HCT116 (cell line): Measurements from ENCODE around the gene LYPD4.

Source experiments
- ELF1 ChIP-seq: IDR thresholded peaks from 2 replicates; pipeline ENCODE4 v1.6.1; 2012; ENCODE audit warnings: low read depth, borderline replicate concordance
- EZH2 ChIP-seq: fragments of 200-600 bp; sonication (generic); IDR thresholded peaks from 2 replicates; pipeline ENCODE4 v1.6.1; 2017; ENCODE audit warnings: antibody characterized with exemption, mixed run types
- SIN3A ChIP-seq: IDR thresholded peaks from 2 replicates; pipeline ENCODE4 v1.6.1; 2012; ENCODE audit warnings: low read depth
- YY1 ChIP-seq: IDR thresholded peaks from 2 replicates; pipeline ENCODE4 v1.6.1; 2011; ENCODE audit warnings: low read length, low read depth, moderate library complexity, mild to moderate bottlenecking; ENCODE audit not compliant: insufficient replicate concordance; ENCODE audit errors: extremely low read depth
- TF ChIP-seq, protein P1 (sequence below): IDR thresholded peaks from 2 replicates; pipeline ENCODE4 v1.6.1; 2012; ENCODE audit warnings: low read depth
- TF ChIP-seq, protein P2 (sequence below), 3 experiments: fragments of 200-600 bp in 1 of 3; sonication (generic) in 1 of 3; IDR thresholded peaks in 2 of 3; conservative IDR thresholded peaks in 1 of 3; 2 replicates each; pipeline ENCODE4 v1.5.1; 2012 to 2017; ENCODE audit warnings: low read depth in 2 of 3, low read length in 2 of 3, antibody characterized with exemption in 1 of 3, borderline replicate concordance in 1 of 3, control low read depth in 1 of 3, mild to moderate bottlenecking in 1 of 3, mixed read lengths in 1 of 3, mixed run types in 1 of 3, moderate library complexity in 1 of 3; ENCODE audit not compliant: insufficient read depth in 1 of 3
- TF ChIP-seq, protein P3 (sequence below): IDR thresholded peaks from 2 replicates; pipeline ENCODE4 v1.6.1; 2012

DNA sequence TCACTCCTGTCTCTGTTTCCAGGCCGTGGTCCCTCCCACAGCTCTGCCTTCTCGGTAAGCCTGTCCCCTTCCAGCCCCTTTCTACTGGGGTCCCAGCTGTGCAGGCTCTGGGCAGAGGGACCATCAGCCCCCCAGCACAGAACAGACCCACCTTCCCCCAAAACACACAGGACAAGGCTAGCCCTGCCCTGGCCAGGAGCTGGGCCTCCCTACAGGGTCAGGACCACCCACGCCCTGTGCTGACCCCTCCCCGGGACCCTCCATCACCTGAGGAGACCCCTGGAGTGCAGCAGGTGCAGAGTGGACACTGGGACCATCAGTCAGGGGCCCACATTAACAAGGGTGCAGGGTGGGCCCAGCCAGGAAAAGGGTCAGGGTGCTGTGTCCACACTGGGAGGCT lies 34.2 kb downstream of the LYPD4 start:
- TF ChIP-seq, protein P1, sequence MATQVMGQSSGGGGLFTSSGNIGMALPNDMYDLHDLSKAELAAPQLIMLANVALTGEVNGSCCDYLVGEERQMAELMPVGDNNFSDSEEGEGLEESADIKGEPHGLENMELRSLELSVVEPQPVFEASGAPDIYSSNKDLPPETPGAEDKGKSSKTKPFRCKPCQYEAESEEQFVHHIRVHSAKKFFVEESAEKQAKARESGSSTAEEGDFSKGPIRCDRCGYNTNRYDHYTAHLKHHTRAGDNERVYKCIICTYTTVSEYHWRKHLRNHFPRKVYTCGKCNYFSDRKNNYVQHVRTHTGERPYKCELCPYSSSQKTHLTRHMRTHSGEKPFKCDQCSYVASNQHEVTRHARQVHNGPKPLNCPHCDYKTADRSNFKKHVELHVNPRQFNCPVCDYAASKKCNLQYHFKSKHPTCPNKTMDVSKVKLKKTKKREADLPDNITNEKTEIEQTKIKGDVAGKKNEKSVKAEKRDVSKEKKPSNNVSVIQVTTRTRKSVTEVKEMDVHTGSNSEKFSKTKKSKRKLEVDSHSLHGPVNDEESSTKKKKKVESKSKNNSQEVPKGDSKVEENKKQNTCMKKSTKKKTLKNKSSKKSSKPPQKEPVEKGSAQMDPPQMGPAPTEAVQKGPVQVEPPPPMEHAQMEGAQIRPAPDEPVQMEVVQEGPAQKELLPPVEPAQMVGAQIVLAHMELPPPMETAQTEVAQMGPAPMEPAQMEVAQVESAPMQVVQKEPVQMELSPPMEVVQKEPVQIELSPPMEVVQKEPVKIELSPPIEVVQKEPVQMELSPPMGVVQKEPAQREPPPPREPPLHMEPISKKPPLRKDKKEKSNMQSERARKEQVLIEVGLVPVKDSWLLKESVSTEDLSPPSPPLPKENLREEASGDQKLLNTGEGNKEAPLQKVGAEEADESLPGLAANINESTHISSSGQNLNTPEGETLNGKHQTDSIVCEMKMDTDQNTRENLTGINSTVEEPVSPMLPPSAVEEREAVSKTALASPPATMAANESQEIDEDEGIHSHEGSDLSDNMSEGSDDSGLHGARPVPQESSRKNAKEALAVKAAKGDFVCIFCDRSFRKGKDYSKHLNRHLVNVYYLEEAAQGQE = no peak
- TF ChIP-seq, protein P2, sequence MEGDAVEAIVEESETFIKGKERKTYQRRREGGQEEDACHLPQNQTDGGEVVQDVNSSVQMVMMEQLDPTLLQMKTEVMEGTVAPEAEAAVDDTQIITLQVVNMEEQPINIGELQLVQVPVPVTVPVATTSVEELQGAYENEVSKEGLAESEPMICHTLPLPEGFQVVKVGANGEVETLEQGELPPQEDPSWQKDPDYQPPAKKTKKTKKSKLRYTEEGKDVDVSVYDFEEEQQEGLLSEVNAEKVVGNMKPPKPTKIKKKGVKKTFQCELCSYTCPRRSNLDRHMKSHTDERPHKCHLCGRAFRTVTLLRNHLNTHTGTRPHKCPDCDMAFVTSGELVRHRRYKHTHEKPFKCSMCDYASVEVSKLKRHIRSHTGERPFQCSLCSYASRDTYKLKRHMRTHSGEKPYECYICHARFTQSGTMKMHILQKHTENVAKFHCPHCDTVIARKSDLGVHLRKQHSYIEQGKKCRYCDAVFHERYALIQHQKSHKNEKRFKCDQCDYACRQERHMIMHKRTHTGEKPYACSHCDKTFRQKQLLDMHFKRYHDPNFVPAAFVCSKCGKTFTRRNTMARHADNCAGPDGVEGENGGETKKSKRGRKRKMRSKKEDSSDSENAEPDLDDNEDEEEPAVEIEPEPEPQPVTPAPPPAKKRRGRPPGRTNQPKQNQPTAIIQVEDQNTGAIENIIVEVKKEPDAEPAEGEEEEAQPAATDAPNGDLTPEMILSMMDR (IDR thresholded peaks at IDR 0.05 in 2 of 3, conservative IDR thresholded peaks at IDR 0.05 in 1 of 3; ENCODE audit: borderline replicate concordance in 1 of 3, insufficient read depth in 1 of 3, low read depth in 2 of 3, low read length in 2 of 3) = no peak
- TF ChIP-seq, protein P3, sequence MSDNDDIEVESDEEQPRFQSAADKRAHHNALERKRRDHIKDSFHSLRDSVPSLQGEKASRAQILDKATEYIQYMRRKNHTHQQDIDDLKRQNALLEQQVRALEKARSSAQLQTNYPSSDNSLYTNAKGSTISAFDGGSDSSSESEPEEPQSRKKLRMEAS = no peak
- TF ChIP-seq YY1 (no peak), EZH2 (no peak), SIN3A (no peak), ELF1 (no peak)
